ENCODE data around the gene CBLL2. TPM values are rescaled to one million over a fixed set of nuclear protein-coding genes. Genes with fewer than 3 reads are reported as not detected.

Gene CBLL2
- total RNA-seq, 1 experiment from 2014 or later = not detected

DNA sequence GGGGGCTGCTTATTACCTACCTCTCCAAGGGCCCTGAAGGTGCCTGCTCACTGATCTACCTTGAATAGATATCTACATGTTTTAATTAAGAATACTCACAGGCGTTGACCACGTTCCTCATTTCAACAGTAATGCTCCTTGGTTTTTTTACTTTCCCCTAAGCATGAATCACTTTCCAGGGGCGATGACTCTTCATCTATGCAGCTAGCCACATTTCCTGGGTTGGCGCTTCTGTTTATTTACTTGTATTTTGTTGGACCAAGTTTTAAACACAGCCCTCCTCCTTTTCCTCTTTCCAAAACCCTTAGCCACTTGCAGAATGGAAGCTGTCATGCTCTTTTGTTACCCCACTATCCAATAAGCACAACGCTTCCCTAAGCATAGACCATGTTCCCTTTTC, 50.8 kb downstream of the CBLL2 start:
- in situ Hi-C loops (cut with HindIII; ENCODE audit: low pct_unique_long_range_greater_than_20kb, low sequenced_read_pairs) = no loop called here
- DNase-seq (ENCODE audit: low read depth) = peak; percentile 16

Other genes with a start within 250 kb of the CBLL2 start
- 0.30 and 0.41 TPM in 2 replicates for gene PHEX, start 240.6 kb upstream of the CBLL2 start, total RNA-seq (2014; rRNA removed; shearing (Covaris generic); ENCODE audit: low replicate concordance)